CD14-positive monocyte (primary cell): ENCODE data around the gene ERP27. TPM values are rescaled to one million over a fixed set of nuclear protein-coding genes. Genes with fewer than 3 reads are reported as not detected.

Experiments
- DNase-seq, 3 donors: peaks; one replicate each; pipeline ENCODE4 v3.0.0-alpha.2; 2011 to 2022
- H2AFZ ChIP-seq: 2 replicates; pipeline ENCODE4 v1.6.0; 2012; ENCODE audit warnings: mild to moderate bottlenecking, low read depth, low read length, inconsistent platforms; ENCODE audit not compliant: insufficient read depth, poor library complexity, severe bottlenecking
- H3K27ac ChIP-seq, 2 donors: 1 replicate in 1 of 2; 2 replicates in 1 of 2; pipeline ENCODE4 v1.5.1; 2012 to 2013; ENCODE audit warnings: low read length in 2 of 2, control low read depth in 1 of 2, inconsistent platforms in 1 of 2, low read depth in 1 of 2, mild to moderate bottlenecking in 1 of 2
- H3K27me3 ChIP-seq, 2 donors: one replicate each; pipeline versions ENCODE4 v1.6.0 to v1.6.1; 2011 to 2013; ENCODE audit warnings: low read length in 2 of 2; ENCODE audit not compliant: control insufficient read depth in 2 of 2, insufficient read depth in 2 of 2
- H3K36me3 ChIP-seq, 2 donors: replicated peaks in 1 of 2; 1 replicate in 1 of 2; 2 replicates in 1 of 2; pipeline versions ENCODE4 v1.5.1 to v1.6.1; 2012 to 2013; ENCODE audit warnings: low read length in 2 of 2, control low read depth in 1 of 2, inconsistent platforms in 1 of 2, mild to moderate bottlenecking in 1 of 2; ENCODE audit not compliant: insufficient read depth in 2 of 2, control insufficient read depth in 1 of 2
- H3K4me1 ChIP-seq, 2 donors: 1 replicate in 1 of 2; 2 replicates in 1 of 2; pipeline versions ENCODE4 v1.5.1 to v1.6.1; 2012 to 2013; ENCODE audit warnings: low read length in 2 of 2, control low read depth in 1 of 2, inconsistent platforms in 1 of 2, mild to moderate bottlenecking in 1 of 2, moderate library complexity in 1 of 2; ENCODE audit not compliant: insufficient read depth in 2 of 2, control insufficient read depth in 1 of 2
- H3K4me2 ChIP-seq: replicated peaks from 2 replicates; pipeline ENCODE3; 2012; ENCODE audit warnings: low read length, moderate library complexity, mild to moderate bottlenecking; ENCODE audit not compliant: poor library complexity, severe bottlenecking; ENCODE audit errors: extremely low read depth
- H3K4me3 ChIP-seq, 3 experiments: fragments of 200-600 bp in 1 of 3; sonication (generic) in 1 of 3; replicated peaks in 1 of 3; 1 replicate in 2 of 3; 2 replicates in 1 of 3; pipeline ENCODE4 v1.5.1; 2011 to 2013; ENCODE audit warnings: low read length in 3 of 3, mild to moderate bottlenecking in 3 of 3, control low read depth in 2 of 3, low read depth in 2 of 3, inconsistent platforms in 1 of 3, moderate library complexity in 1 of 3
- H3K79me2 ChIP-seq: 2 replicates; pipeline ENCODE4 v1.6.0; 2012; ENCODE audit warnings: mild to moderate bottlenecking, control low read depth, inconsistent platforms, low read length, moderate library complexity; ENCODE audit not compliant: insufficient read depth
- H3K9ac ChIP-seq: 2 replicates; pipeline ENCODE4 v1.6.0; 2017; ENCODE audit warnings: low read length, mild to moderate bottlenecking; ENCODE audit not compliant: insufficient read depth, poor library complexity, severe bottlenecking
- H3K9me3 ChIP-seq, 2 donors: replicated peaks in 1 of 2; 1 replicate in 1 of 2; 2 replicates in 1 of 2; pipeline versions ENCODE4 v1.5.1 to v1.6.1; 2012 to 2013; ENCODE audit warnings: low read length in 2 of 2, control low read depth in 1 of 2; ENCODE audit not compliant: control insufficient read depth in 1 of 2, insufficient read depth in 1 of 2
- H4K20me1 ChIP-seq: 2 replicates; pipeline ENCODE4 v1.6.0; 2012; ENCODE audit warnings: mild to moderate bottlenecking, low read length, control low read depth, moderate library complexity; ENCODE audit not compliant: insufficient read depth
- H3K27ac Mint-ChIP-seq, 7 donors: one replicate each; pipeline ENCODE4 v1.8.0; 2020; ENCODE audit warnings: mild to moderate bottlenecking in 7 of 7, mixed read lengths in 7 of 7, moderate library complexity in 6 of 7, inconsistent platforms in 2 of 7
- H3K27me3 Mint-ChIP-seq, 3 donors: one replicate each; pipeline ENCODE4 v1.8.0; 2021 to 2022; ENCODE audit warnings: low read depth in 3 of 3, mild to moderate bottlenecking in 3 of 3, mixed read lengths in 3 of 3, moderate library complexity in 3 of 3, inconsistent platforms in 1 of 3
- H3K36me3 Mint-ChIP-seq, 2 donors: one replicate each; pipeline ENCODE4 v1.8.0; 2020; ENCODE audit warnings: mixed read lengths in 2 of 2, inconsistent platforms in 1 of 2, mild to moderate bottlenecking in 1 of 2
- H3K4me1 Mint-ChIP-seq: one replicate; pipeline ENCODE4 v1.8.0; 2020; ENCODE audit warnings: mild to moderate bottlenecking, mixed read lengths
- H3K4me3 Mint-ChIP-seq, 2 donors: one replicate each; pipeline ENCODE4 v1.8.0; 2020; ENCODE audit warnings: mild to moderate bottlenecking in 2 of 2, mixed read lengths in 2 of 2, moderate library complexity in 1 of 2
- H3K9me3 Mint-ChIP-seq, 7 donors: one replicate each; pipeline ENCODE4 v1.8.0; 2020 to 2022; ENCODE audit warnings: mixed read lengths in 7 of 7, mild to moderate bottlenecking in 6 of 7, moderate library complexity in 6 of 7, inconsistent platforms in 2 of 7
- WGBS: methylation state at CpG from one replicate; pipeline ENCODE4 v1.1.5; 2013; ENCODE audit warnings: missing lambda C conversion rate; ENCODE audit not compliant: insufficient coverage; 5-methylcytosine and 5-hydroxymethylcytosine counted together
- intact Hi-C, 2 donors: fragments of 100-400 bp; cut with micrococcal nuclease; formaldehyde crosslinking; loops; one replicate each; pipeline versions ENCODE4 v1.15.0 to v1.15.1; 2023
- polyA plus RNA-seq, 3 donors: library from polyadenylated mRNA; depleted of rRNA in 1 of 3; unstranded in 2 of 3; stranded (reverse) in 1 of 3; fragments of 300-500 nt in 2 of 3; fragments of >200 nt in 1 of 3; fragmentation: Illumina TruSeq in 2 of 3; gene quantifications; 1 replicate in 2 of 3; 2 replicates in 1 of 3; pipeline ENCODE4 v1.2.3, GENCODE V29; 2012 to 2021
- TF ChIP-seq, protein P1 (sequence below): fragments of 200-600 bp; IDR thresholded peaks from one replicate; pipeline ENCODE4 v1.8.0; 2022; ENCODE audit warnings: antibody characterized with exemption, mild to moderate bottlenecking

Gene ERP27
- polyA plus RNA-seq, 3 donors, result 2.5 to 7.2 (median 2.5) TPM

DNA sequence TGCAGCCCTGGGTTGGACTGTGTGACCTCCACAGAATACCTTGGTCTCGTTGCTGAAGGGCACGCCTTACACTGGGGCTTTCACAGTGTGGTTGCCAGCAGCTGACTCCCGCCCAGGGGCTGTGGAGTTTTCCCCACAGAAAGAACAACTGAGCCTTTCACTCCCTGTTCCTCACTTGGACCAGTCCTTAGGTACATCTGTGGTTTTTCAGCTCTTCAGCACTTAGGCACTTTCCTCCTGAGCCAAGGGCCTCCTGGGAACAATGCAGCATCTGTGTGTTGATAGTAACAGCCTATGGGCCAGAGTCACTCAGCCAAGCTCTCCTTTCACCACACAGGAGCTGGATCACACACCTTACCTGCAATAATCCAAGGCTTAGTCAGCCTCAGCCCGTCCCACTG, 25.0 kb downstream of the ERP27 start:
- WGBS, result 100% methylated on average over 3 of the region's 4 CpGs
- H3K4me2 ChIP-seq, result no peak overlapping the region
- no peaks in the 10 kb centered on the region for H4K20me1 ChIP-seq
- Mint-ChIP-seq H3K36me3 (peaks cover 85 to 89% of the 10 kb centered on the region in 2 donors), H3K27ac (no peak overlapping the region), H3K4me3 (no peak overlapping the region), H3K4me1 (peaks cover 6% of the 10 kb centered on the region), H3K27me3 (peaks cover 0 to 1% (median 0%) of the 10 kb centered on the region in 3 donors), H3K9me3 (peaks cover 0 to 6% (median 3%) of the 10 kb centered on the region in 7 donors)
- H3K4me1 ChIP-seq, result no peaks in the 10 kb centered on the region
- H3K9me3 ChIP-seq, result no peaks in the 10 kb centered on the region
- TF ChIP-seq, protein P1, sequence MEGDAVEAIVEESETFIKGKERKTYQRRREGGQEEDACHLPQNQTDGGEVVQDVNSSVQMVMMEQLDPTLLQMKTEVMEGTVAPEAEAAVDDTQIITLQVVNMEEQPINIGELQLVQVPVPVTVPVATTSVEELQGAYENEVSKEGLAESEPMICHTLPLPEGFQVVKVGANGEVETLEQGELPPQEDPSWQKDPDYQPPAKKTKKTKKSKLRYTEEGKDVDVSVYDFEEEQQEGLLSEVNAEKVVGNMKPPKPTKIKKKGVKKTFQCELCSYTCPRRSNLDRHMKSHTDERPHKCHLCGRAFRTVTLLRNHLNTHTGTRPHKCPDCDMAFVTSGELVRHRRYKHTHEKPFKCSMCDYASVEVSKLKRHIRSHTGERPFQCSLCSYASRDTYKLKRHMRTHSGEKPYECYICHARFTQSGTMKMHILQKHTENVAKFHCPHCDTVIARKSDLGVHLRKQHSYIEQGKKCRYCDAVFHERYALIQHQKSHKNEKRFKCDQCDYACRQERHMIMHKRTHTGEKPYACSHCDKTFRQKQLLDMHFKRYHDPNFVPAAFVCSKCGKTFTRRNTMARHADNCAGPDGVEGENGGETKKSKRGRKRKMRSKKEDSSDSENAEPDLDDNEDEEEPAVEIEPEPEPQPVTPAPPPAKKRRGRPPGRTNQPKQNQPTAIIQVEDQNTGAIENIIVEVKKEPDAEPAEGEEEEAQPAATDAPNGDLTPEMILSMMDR, result no peak
- no peak overlapping the region for H3K27ac ChIP-seq
- H3K4me3 ChIP-seq, result no peak overlapping the region
- H2AFZ ChIP-seq, result no peak overlapping the region
- H3K9ac ChIP-seq, result no peak overlapping the region
- H3K36me3 ChIP-seq, result peaks cover 56 to 78% of the 10 kb centered on the region in 2 donors
- H3K27me3 ChIP-seq, result no peaks in the 10 kb centered on the region
- DNase-seq, result no peak
- intact Hi-C loops, result no loop called here
- no peaks in the 10 kb centered on the region for H3K79me2 ChIP-seq

DNA sequence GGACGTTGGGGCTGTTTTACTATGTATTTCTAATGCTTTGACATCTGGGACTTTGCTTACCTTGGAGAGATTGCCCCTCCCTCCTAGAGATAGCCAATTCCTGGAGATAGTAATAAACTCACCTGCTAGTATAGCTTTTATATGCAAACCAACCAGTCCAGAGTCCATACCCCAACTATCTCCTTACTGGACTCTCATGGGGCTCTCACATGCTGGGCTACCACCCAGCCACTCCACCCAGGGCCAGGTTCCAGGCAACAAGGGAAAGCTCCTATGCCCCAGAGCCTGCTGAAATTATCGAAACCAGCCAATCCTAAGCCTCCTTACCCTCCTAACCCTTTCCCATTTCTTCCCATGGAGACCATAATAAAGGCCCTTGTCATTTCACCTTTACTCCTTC, 27.2 kb downstream of the ERP27 start:
- Histone ChIP-seq H3K4me3 (no peak overlapping the region), H2AFZ (no peak overlapping the region), H3K4me1 (no peaks in the 10 kb centered on the region), H3K27ac (no peak overlapping the region), H3K4me2 (no peak overlapping the region), H4K20me1 (no peaks in the 10 kb centered on the region), H3K79me2 (no peaks in the 10 kb centered on the region), H3K36me3 (peaks cover 34 to 60% of the 10 kb centered on the region in 2 donors), H3K9ac (no peak overlapping the region), H3K27me3 (no peaks in the 10 kb centered on the region), H3K9me3 (no peaks in the 10 kb centered on the region)
- 100% methylated on average over 1 of the region's 2 CpGs for WGBS
- Mint-ChIP-seq H3K4me1 (peaks cover 6% of the 10 kb centered on the region), H3K27ac (peak overlapping the region in 1 of 7 donors; percentile 12), H3K36me3 (peaks cover 76 to 77% of the 10 kb centered on the region in 2 donors), H3K4me3 (no peak overlapping the region), H3K9me3 (peaks cover 0 to 6% (median 3%) of the 10 kb centered on the region in 7 donors), H3K27me3 (peaks cover 0 to 1% (median 0%) of the 10 kb centered on the region in 3 donors)
- TF ChIP-seq, protein P1, result no peak
- DNase-seq, result no peak
- intact Hi-C loops, result no loop called here
